ENCODE measurements around the gene SUGP1. TPM values are rescaled to one million over a fixed set of nuclear protein-coding genes. Genes with fewer than 3 reads are reported as not detected.
A peak's percentile ranks its signal among the peaks of the same experiment; 100 is the strongest.

Gene SUGP1
- total and polyA plus RNA-seq, 2 of the 13 experiments (the other 11 are each of a cell fraction or from before 2014, with no cell fraction given), result 21.6 to 25.9 TPM

- TF ChIP-seq RXRA (CRISPR knock-in tag; IDR thresholded peaks at IDR 0.05) (0 out of 2 replicates have a peak, but pooled peaks have one; percentile 44), ZNF468 (CRISPR knock-in tag; IDR thresholded peaks at IDR 0.05) (no peak)
Measured at GRCh38 chr19:19362075-19362474, 41.8 kb upstream of the SUGP1 start (continued).

- BruUV-seq (replicated peaks), result no TSS peak
- ChIA-PET CTCF (ENCODE audit: low intra/inter-chr PET ratio, low total read pairs) (interaction anchor here (1.1 to 1.4 kb wide), 2 partner anchors 129 to 215 kb away, joined by 4 to 8 read pairs; no protein-coding TSS in a partner anchor), POLR2A (interaction anchor here (0.9 to 1.3 kb wide), 2 partner anchors 24 to 45 kb away, joined by 3 read pairs; partner anchors contain the start of gene GATAD2A)
- Histone ChIP-seq H3K4me1 (ENCODE audit: insufficient read depth, low read length) (peaks cover 29% of the 10 kb centered on the region), H3K27ac (ENCODE audit: extremely low read length, insufficient read depth, low read length) (peak overlapping the region; percentile 21), H3K27me3 (ENCODE audit: control insufficient read depth in 1 of 2, insufficient read depth in 2 of 2, low read length in 2 of 2) (no peaks in the 10 kb centered on the region), H3K9me3 (ENCODE audit: low read length) (no peaks in the 10 kb centered on the region), H4K20me1 (ENCODE audit: insufficient read depth, low read length) (no peaks in the 10 kb centered on the region), H2AFZ (ENCODE audit: low read length) (peak overlapping the region; percentile 77), H3K36me3 (replicated peaks in 1 of 2; ENCODE audit: control insufficient read depth in 1 of 2, insufficient read depth in 2 of 2, low read length in 2 of 2) (peaks cover 1 to 3% of the 10 kb centered on the region in 2 experiments; a peak in 2 of 5 replicates), H3K79me2 (ENCODE audit: insufficient read depth, low read length) (no peaks in the 10 kb centered on the region), H3K4me2 (ENCODE audit: low read depth, low read length) (peak overlapping the region; percentile 71), H3K9ac (ENCODE audit: insufficient read depth, low read depth, low read length) (no peak overlapping the region; the same call in 1 of the 2 replicates), H3K4me3 (replicated peaks in 1 of 3; ENCODE audit: insufficient read depth in 1 of 3, low read depth in 2 of 3, low read length in 3 of 3) (no peak overlapping the region)
- FAIRE-seq (peak; percentile 91), DNase-seq (ENCODE audit: low spot score) (peak; percentile 83), ATAC-seq (peak; percentile 85)
- intact Hi-C loops (cut with micrococcal nuclease; ENCODE audit: unreplicated experiment) (no loop called here), in situ Hi-C loops (cut with HindIII; ENCODE audit: extremely low pct_ligation_motif_present, low pct_unique_long_range_greater_than_20kb) (no loop called here)
- WGBS (ENCODE audit: low lambda C conversion rate), result 2% methylated on average over 14 of the region's 14 CpGs
- TF ChIP-seq TIGD3 (CRISPR knock-in tag; IDR thresholded peaks at IDR 0.05; ENCODE audit: borderline replicate concordance), result no peak
- no peak for TF ChIP-seq MYPOP (CRISPR knock-in tag; IDR thresholded peaks at IDR 0.05)
- TF ChIP-seq ZNF644 (CRISPR knock-in tag; IDR thresholded peaks at IDR 0.05; ENCODE audit: low read depth), result no peak
- TF ChIP-seq POGZ (CRISPR knock-in tag; IDR thresholded peaks at IDR 0.05), result peak; percentile 30; the same call in 1 of the 2 replicates
- TF ChIP-seq HOXA3 (CRISPR knock-in tag; IDR thresholded peaks at IDR 0.05), result no peak
- no peak for TF ChIP-seq ATAD3A (CRISPR knock-in tag; IDR thresholded peaks at IDR 0.05)
- TF ChIP-seq XRCC5 (optimal IDR thresholded peaks at IDR 0.05; ENCODE audit: low read length), result peak; percentile 61
- no peak for TF ChIP-seq RFXAP (CRISPR knock-in tag; IDR thresholded peaks at IDR 0.05; ENCODE audit: borderline replicate concordance)
- 0 out of 2 replicates have a peak, but pooled peaks have one; percentile 58 for TF ChIP-seq ZNF761 (CRISPR knock-in tag; conservative IDR thresholded peaks at IDR 0.05)
- no peak for TF ChIP-seq PRMT3 (CRISPR knock-in tag; IDR thresholded peaks at IDR 0.05; ENCODE audit: borderline replicate concordance, low read depth)
- 0 out of 2 replicates have a peak, but pooled peaks have one; percentile 68 for TF ChIP-seq ZSCAN29 (CRISPR knock-in tag; conservative IDR thresholded peaks at IDR 0.05)
- TF ChIP-seq ZNF354B (CRISPR knock-in tag; IDR thresholded peaks at IDR 0.05), result no peak
- TF ChIP-seq NFE2L2 (IDR thresholded peaks at IDR 0.05; ENCODE audit: low read length), result no peak
- TF ChIP-seq REXO4 (CRISPR knock-in tag; IDR thresholded peaks at IDR 0.05; ENCODE audit: borderline replicate concordance), result no peak
- TF ChIP-seq RFX5 (IDR thresholded peaks at IDR 0.05; ENCODE audit: low read depth, low read length), result no peak
- no peak for TF ChIP-seq ZNF749 (CRISPR knock-in tag; IDR thresholded peaks at IDR 0.05; ENCODE audit: borderline replicate concordance)
- TF ChIP-seq KLF11 (CRISPR knock-in tag; IDR thresholded peaks at IDR 0.05), result no peak
- TF ChIP-seq ZNF232 (CRISPR knock-in tag; IDR thresholded peaks at IDR 0.05; ENCODE audit: borderline replicate concordance), result no peak
- no peak for TF ChIP-seq JARID2 (CRISPR knock-in tag; IDR thresholded peaks at IDR 0.05; ENCODE audit: insufficient replicate concordance)
- peak; percentile 43 for TF ChIP-seq STAG1 (CRISPR knock-in tag; IDR thresholded peaks at IDR 0.05)
- TF ChIP-seq ZNF790 (CRISPR knock-in tag; IDR thresholded peaks at IDR 0.05; ENCODE audit: borderline replicate concordance), result no peak
Measured at GRCh38 chr19:19361075-19361594, 40.8 kb upstream of the SUGP1 start.
